Ishikawa (cell line): ENCODE measurements around the gene SFN.
A peak's percentile ranks its signal among the peaks of the same experiment; 100 is the strongest.

Source experiments
- CEBPB ChIP-seq: IDR thresholded peaks from 2 replicates; pipeline ENCODE4 v1.6.1; 2012
- CREB1 ChIP-seq: IDR thresholded peaks from 2 replicates; pipeline ENCODE4 v1.6.1; 2012; ENCODE audit warnings: low read depth
- EGR1 ChIP-seq: IDR thresholded peaks from 2 replicates; pipeline ENCODE4 v1.6.1; 2012
- EP300 ChIP-seq: IDR thresholded peaks from 2 replicates; pipeline ENCODE4 v1.6.1; 2012; ENCODE audit warnings: borderline replicate concordance
- FOXM1 ChIP-seq: IDR thresholded peaks from 2 replicates; pipeline ENCODE4 v1.6.1; 2012; ENCODE audit warnings: low read depth, borderline replicate concordance
- MAX ChIP-seq: IDR thresholded peaks from 2 replicates; pipeline ENCODE4 v1.6.1; 2012
- NFIC ChIP-seq: IDR thresholded peaks from 2 replicates; pipeline ENCODE4 v1.6.1; 2012
- RAD21 ChIP-seq: IDR thresholded peaks from 2 replicates; pipeline ENCODE4 v1.6.1; 2012; ENCODE audit warnings: low read depth
- REST ChIP-seq: IDR thresholded peaks from 2 replicates; pipeline ENCODE4 v1.6.1; 2012; ENCODE audit warnings: low read depth, mild to moderate bottlenecking
- TAF1 ChIP-seq: IDR thresholded peaks from 2 replicates; pipeline ENCODE4 v1.6.1; 2012; ENCODE audit warnings: low read depth, mild to moderate bottlenecking
- TCF12 ChIP-seq: IDR thresholded peaks from 2 replicates; pipeline ENCODE4 v1.6.1; 2012; ENCODE audit warnings: low read depth
- TEAD4 ChIP-seq: IDR thresholded peaks from 2 replicates; pipeline ENCODE4 v1.6.1; 2012
- USF1 ChIP-seq: IDR thresholded peaks from 2 replicates; pipeline ENCODE4 v1.6.1; 2012
- YY1 ChIP-seq: IDR thresholded peaks from 2 replicates; pipeline ENCODE4 v1.6.1; 2012; ENCODE audit warnings: low read depth
- ZBTB7A ChIP-seq: IDR thresholded peaks from 2 replicates; pipeline ENCODE4 v1.6.1; 2012; ENCODE audit warnings: low read depth

SFN gene

GRCh38 chr1:26882696-26883463 lies 19.9 kb downstream of the SFN start:
- TF ChIP-seq MAX = no peak

GRCh38 chr1:26887125-26887524 lies 24.2 kb downstream of the SFN start:
- TF ChIP-seq CEBPB = no peak
- TF ChIP-seq FOXM1 = no peak
- no peak for TF ChIP-seq TAF1
- no peak for TF ChIP-seq USF1
- TF ChIP-seq TCF12 = no peak
- TF ChIP-seq NFIC = no peak
- TF ChIP-seq EP300 = no peak
- no peak for TF ChIP-seq MAX
- TF ChIP-seq ZBTB7A = no peak
- no peak for TF ChIP-seq EGR1
- TF ChIP-seq CREB1 = no peak
- TF ChIP-seq YY1 = no peak
- no peak for TF ChIP-seq TEAD4
- TF ChIP-seq RAD21 = no peak
- TF ChIP-seq REST = no peak

GRCh38 chr1:26888231-26888630 lies 25.3 kb downstream of the SFN start:
- no peak for TF ChIP-seq FOXM1
- TF ChIP-seq MAX = no peak
- no peak for TF ChIP-seq REST
- TF ChIP-seq USF1 = no peak
- no peak for TF ChIP-seq CREB1
- no peak for TF ChIP-seq ZBTB7A
- no peak for TF ChIP-seq TAF1

GRCh38 chr1:26889551-26890466 lies 26.9 kb downstream of the SFN start, which contains the start of gene GPN2:
Gene GPN2 (minus strand): TSS chr1:26890283. CDS start chr1:26890096, 187 bp downstream.
- TF ChIP-seq TCF12 (peak; percentile 53; the same call in 1 of the 2 replicates), RAD21 (no peak), EGR1 (no peak), USF1 (no peak), FOXM1 (no peak), REST (no peak), EP300 (no peak), TAF1 (peak; percentile 76), YY1 (0 out of 2 replicates have a peak, but pooled peaks have one; percentile 28), MAX (peak; percentile 60), CREB1 (no peak), ZBTB7A (peak; percentile 26; the same call in 1 of the 2 replicates), TEAD4 (no peak; the same call in 1 of the 2 replicates), NFIC (peak; percentile 80), CEBPB (no peak)
